Suprapubic skin (tissue), 4 donors: ENCODE results near the gene GAS7. TPM values are rescaled to one million over a fixed set of nuclear protein-coding genes. Genes with fewer than 3 reads are reported as not detected.

Experiments
- DNase-seq, 2 donors: peaks; one replicate each; pipeline ENCODE4 v3.0.0-alpha.2; 2019; ENCODE audit warnings: low spot score in 2 of 2
- H3K27ac ChIP-seq: fragments of 200-600 bp; sonication (generic); one replicate; pipeline ENCODE4 v1.5.1; 2019
- H3K27me3 ChIP-seq: fragments of 200-600 bp; sonication (generic); one replicate; pipeline ENCODE4 v1.5.1; 2019
- H3K36me3 ChIP-seq: fragments of 200-600 bp; sonication (generic); one replicate; pipeline ENCODE4 v1.5.1; 2019
- H3K4me1 ChIP-seq: fragments of 200-600 bp; sonication (generic); one replicate; pipeline ENCODE4 v1.5.1; 2019
- H3K4me3 ChIP-seq: fragments of 200-600 bp; sonication (generic); one replicate; pipeline ENCODE4 v1.5.1; 2019; ENCODE audit warnings: mild to moderate bottlenecking
- H3K9me3 ChIP-seq: fragments of 200-600 bp; sonication (generic); one replicate; pipeline ENCODE4 v1.5.1; 2019
- CTCF ChIP-seq, 2 donors: fragments of 200-600 bp in 1 of 2; fragments of 450-650 bp in 1 of 2; sonication (generic) in 1 of 2; IDR thresholded peaks; one replicate each; pipeline ENCODE4 v1.5.1; 2016 to 2019; ENCODE audit warnings: antibody characterized with exemption in 2 of 2, mild to moderate bottlenecking in 1 of 2, moderate library complexity in 1 of 2
- EP300 ChIP-seq: sonication (generic); formaldehyde crosslinking; IDR thresholded peaks from one replicate; pipeline ENCODE4 v1.6.1; 2017; ENCODE audit warnings: antibody characterized with exemption
- POLR2A ChIP-seq, 2 donors: fragments of 450-650 bp; IDR thresholded peaks; one replicate each; pipeline ENCODE4 v1.6.1; 2017; ENCODE audit warnings: antibody characterized with exemption in 2 of 2, mild to moderate bottlenecking in 2 of 2, moderate library complexity in 2 of 2
- POLR2AphosphoS5 ChIP-seq, 3 donors: sonication (generic); formaldehyde crosslinking; IDR thresholded peaks; one replicate each; pipeline ENCODE4 v1.6.1; 2017; ENCODE audit warnings: antibody characterized with exemption in 3 of 3
- WGBS: methylation state at CpG from one replicate; pipeline ENCODE4 v1.1.5; 2018; 5-methylcytosine and 5-hydroxymethylcytosine counted together
- total RNA-seq, 4 donors: library from RNA; depleted of rRNA; stranded (reverse); fragments of >200 nt; gene quantifications; one replicate each; pipeline ENCODE4 v1.1.0, GENCODE V29; 2016

Gene GAS7
- total RNA-seq, 4 donors from 2014 or later, result 45.7 to 106 (median 74.2) TPM

- WGBS, result 81% methylated on average over 7 of the region's 7 CpGs
- H3K4me1 ChIP-seq, result peaks cover 8% of the 10 kb centered on the region
- H3K27me3 ChIP-seq, result no peaks in the 10 kb centered on the region
- TF ChIP-seq POLR2AphosphoS5 (IDR thresholded peaks at IDR 0.05), result no peak
- no peak for TF ChIP-seq POLR2A (IDR thresholded peaks at IDR 0.05)
- TF ChIP-seq CTCF (IDR thresholded peaks at IDR 0.05), result no peak
- no peak for TF ChIP-seq EP300
- no peaks in the 10 kb centered on the region for H3K9me3 ChIP-seq
- DNase-seq, result no peak
- no peaks in the 10 kb centered on the region for H3K36me3 ChIP-seq
- no peak overlapping the region for H3K27ac ChIP-seq
- no peak overlapping the region for H3K4me3 ChIP-seq
These were observed 32.0 kb downstream of the GAS7 start for GRCh38 chr17:10166176-10166935.

- Histone ChIP-seq H3K36me3 (no peaks in the 10 kb centered on the region), H3K27ac (no peak overlapping the region), H3K9me3 (no peaks in the 10 kb centered on the region), H3K4me3 (no peak overlapping the region), H3K27me3 (no peaks in the 10 kb centered on the region), H3K4me1 (peaks cover 9% of the 10 kb centered on the region)
- 64% methylated on average over 5 of the region's 5 CpGs for WGBS
- no peak for DNase-seq
- no peak for TF ChIP-seq POLR2AphosphoS5 (IDR thresholded peaks at IDR 0.05)
- no peak for TF ChIP-seq CTCF (IDR thresholded peaks at IDR 0.05)
- no peak for TF ChIP-seq POLR2A (IDR thresholded peaks at IDR 0.05)
- no peak for TF ChIP-seq EP300
These were observed 36.3 kb downstream of the GAS7 start for GRCh38 chr17:10162096-10162495.

GRCh38 chr17:10161386-10161785, 37.0 kb downstream of the GAS7 start:
- no peaks in the 10 kb centered on the region for H3K27me3 ChIP-seq
- no peak for DNase-seq
- no peak overlapping the region for H3K27ac ChIP-seq
- H3K9me3 ChIP-seq, result no peaks in the 10 kb centered on the region
- TF ChIP-seq CTCF (IDR thresholded peaks at IDR 0.05) (no peak), EP300 (no peak), POLR2AphosphoS5 (IDR thresholded peaks at IDR 0.05) (no peak), POLR2A (IDR thresholded peaks at IDR 0.05) (no peak)
- peaks cover 13% of the 10 kb centered on the region for H3K4me1 ChIP-seq
- H3K36me3 ChIP-seq, result no peaks in the 10 kb centered on the region
- WGBS, result 57% methylated on average over 5 of the region's 5 CpGs
- no peak overlapping the region for H3K4me3 ChIP-seq

- no peaks in the 10 kb centered on the region for H3K27me3 ChIP-seq
- no peaks in the 10 kb centered on the region for H3K36me3 ChIP-seq
- H3K4me1 ChIP-seq, result peaks cover 21% of the 10 kb centered on the region
- DNase-seq, result peak in 1 of 2 donors; percentile 78
- H3K27ac ChIP-seq, result peak overlapping the region; percentile 73
- no peak for TF ChIP-seq EP300
- TF ChIP-seq POLR2A (IDR thresholded peaks at IDR 0.05), result no peak
- TF ChIP-seq CTCF (IDR thresholded peaks at IDR 0.05), result no peak
- TF ChIP-seq POLR2AphosphoS5 (IDR thresholded peaks at IDR 0.05), result no peak
- no peak overlapping the region for H3K4me3 ChIP-seq
- no peaks in the 10 kb centered on the region for H3K9me3 ChIP-seq
- WGBS, result 39% methylated on average over 11 of the region's 11 CpGs
These were observed 41.3 kb downstream of the GAS7 start for GRCh38 chr17:10156948-10157607.

GRCh38 chr17:10156599-10156947, 41.8 kb downstream of the GAS7 start:
- peak overlapping the region; percentile 73 for H3K27ac ChIP-seq
- no peak overlapping the region for H3K4me3 ChIP-seq
- H3K4me1 ChIP-seq, result peaks cover 21% of the 10 kb centered on the region
- H3K27me3 ChIP-seq, result no peaks in the 10 kb centered on the region
- no peak for DNase-seq
- no peaks in the 10 kb centered on the region for H3K36me3 ChIP-seq
- H3K9me3 ChIP-seq, result no peaks in the 10 kb centered on the region
- WGBS, result 69% methylated on average over 4 of the region's 4 CpGs
- TF ChIP-seq EP300 (no peak), POLR2A (IDR thresholded peaks at IDR 0.05) (no peak), CTCF (IDR thresholded peaks at IDR 0.05) (no peak), POLR2AphosphoS5 (IDR thresholded peaks at IDR 0.05) (no peak)
